Keratinocyte (primary cell): ENCODE data around the gene IL1RAP. TPM values are rescaled to one million over a fixed set of nuclear protein-coding genes. Genes with fewer than 3 reads are reported as not detected.

Experiments used
- DNase-seq: peaks from one replicate; pipeline ENCODE4 v3.0.0-alpha.2; 2011; ENCODE audit warnings: low read depth, missing footprints, low spot score
- FAIRE-seq: peaks from 2 replicates; lab custom pipeline; 2011; peaks lifted over from hg19 to GRCh38; lab: Jason Lieb, UNC
- H2AFZ ChIP-seq: 2 replicates; pipeline ENCODE4 v1.6.0; 2012; ENCODE audit warnings: low read length, control low read depth, inconsistent platforms; ENCODE audit not compliant: control insufficient read depth
- H3K27ac ChIP-seq: 2 replicates; pipeline ENCODE4 v1.5.1; 2011; ENCODE audit warnings: low read length; ENCODE audit not compliant: control insufficient read depth, insufficient read depth
- H3K27me3 ChIP-seq: 3 replicates; pipeline ENCODE4 v1.6.0; 2011; ENCODE audit warnings: low read length; ENCODE audit not compliant: control insufficient read depth, insufficient read depth; ENCODE audit errors: extremely low read depth
- H3K36me3 ChIP-seq, 2 experiments: 2 replicates in 1 of 2; 3 replicates in 1 of 2; pipeline ENCODE4 v1.5.1; 2011; ENCODE audit warnings: low read length in 2 of 2, mild to moderate bottlenecking in 1 of 2; ENCODE audit not compliant: control insufficient read depth in 2 of 2, insufficient read depth in 2 of 2; ENCODE audit errors: extremely low read depth in 1 of 2
- H3K4me1 ChIP-seq: 3 replicates; pipeline ENCODE4 v1.5.1; 2011; ENCODE audit warnings: low read length; ENCODE audit not compliant: control insufficient read depth, insufficient read depth; ENCODE audit errors: extremely low read depth
- H3K4me2 ChIP-seq: 3 replicates; pipeline ENCODE4 v1.6.0; 2011; ENCODE audit warnings: low read depth, low read length; ENCODE audit not compliant: control insufficient read depth, insufficient read depth; ENCODE audit errors: extremely low read depth
- H3K4me3 ChIP-seq, 3 experiments: fragments of 200-600 bp in 1 of 3; sonication (generic) in 1 of 3; 2 replicates in 2 of 3; 3 replicates in 1 of 3; pipeline ENCODE4 v1.5.1; 2011 to 2016; ENCODE audit warnings: low read length in 3 of 3, mild to moderate bottlenecking in 3 of 3, control low read depth in 2 of 3, inconsistent platforms in 1 of 3, low read depth in 1 of 3, mixed read lengths in 1 of 3, mixed run types in 1 of 3, moderate library complexity in 1 of 3; ENCODE audit not compliant: control insufficient read depth in 2 of 3, insufficient read depth in 2 of 3; ENCODE audit errors: extremely low read depth in 1 of 3
- H3K79me2 ChIP-seq: 2 replicates; pipeline ENCODE4 v1.6.0; 2012; ENCODE audit warnings: low read length; ENCODE audit not compliant: control insufficient read depth, insufficient read depth
- H3K9ac ChIP-seq: 3 replicates; pipeline ENCODE4 v1.6.0; 2011; ENCODE audit warnings: low read length; ENCODE audit not compliant: control insufficient read depth, insufficient read depth; ENCODE audit errors: extremely low read depth
- H3K9me1 ChIP-seq: 3 replicates; pipeline ENCODE4 v1.6.0; 2011; ENCODE audit warnings: low read length; ENCODE audit not compliant: control insufficient read depth, insufficient read depth; ENCODE audit errors: extremely low read depth
- H3K9me3 ChIP-seq: 2 replicates; pipeline ENCODE4 v1.5.1; 2012; ENCODE audit warnings: low read depth, low read length; ENCODE audit not compliant: control insufficient read depth
- H4K20me1 ChIP-seq: 3 replicates; pipeline ENCODE4 v1.6.0; 2011; ENCODE audit warnings: low read length; ENCODE audit not compliant: control insufficient read depth, insufficient read depth; ENCODE audit errors: extremely low read depth
- EZH2 ChIP-seq: IDR thresholded peaks from one replicate; pipeline ENCODE4 v1.6.1; 2012; ENCODE audit warnings: inconsistent platforms, mild to moderate bottlenecking, low read length, moderate library complexity
- dilution Hi-C: fragments of 300-500 bp; cut with MboI; formaldehyde crosslinking; loops from one replicate; pipeline ENCODE4 v1.7.0; 2020; ENCODE audit warnings: low sequenced_read_pairs; ENCODE audit not compliant: extremely low pct_ligation_motif_present
- polyA plus RNA-seq, 5 experiments: library from polyadenylated mRNA; depleted of rRNA in 3 of 5; stranded (reverse) in 3 of 5; stranded (forward) in 1 of 5; unstranded in 1 of 5; fragments of >200 nt; gene quantifications; 1 replicate in 1 of 5; 2 replicates in 3 of 5; 3 replicates in 1 of 5; pipeline versions ENCODE4 v1.2.1 to v1.2.3, GENCODE V29; 2011 to 2012; ENCODE audit warnings: missing spikeins in 2 of 5, low read depth in 1 of 5, low replicate concordance in 1 of 5
- TF ChIP-seq, protein P1 (sequence below), 3 experiments: IDR thresholded peaks in 1 of 3; conservative IDR thresholded peaks in 1 of 3; optimal IDR thresholded peaks in 1 of 3; 2 replicates in 2 of 3; 3 replicates in 1 of 3; pipeline versions ENCODE3 to v1.5.1; 2011; ENCODE audit warnings: low read length in 3 of 3, mild to moderate bottlenecking in 3 of 3, moderate library complexity in 2 of 3, control low read depth in 1 of 3, inconsistent platforms in 1 of 3; ENCODE audit not compliant: insufficient read depth in 2 of 3; ENCODE audit errors: extremely low read depth in 1 of 3

IL1RAP gene
- polyA plus RNA-seq, 1 donor (not counting 4 experiments of a cell fraction or from before 2014, with no cell fraction given), result 69.7 TPM

DNA sequence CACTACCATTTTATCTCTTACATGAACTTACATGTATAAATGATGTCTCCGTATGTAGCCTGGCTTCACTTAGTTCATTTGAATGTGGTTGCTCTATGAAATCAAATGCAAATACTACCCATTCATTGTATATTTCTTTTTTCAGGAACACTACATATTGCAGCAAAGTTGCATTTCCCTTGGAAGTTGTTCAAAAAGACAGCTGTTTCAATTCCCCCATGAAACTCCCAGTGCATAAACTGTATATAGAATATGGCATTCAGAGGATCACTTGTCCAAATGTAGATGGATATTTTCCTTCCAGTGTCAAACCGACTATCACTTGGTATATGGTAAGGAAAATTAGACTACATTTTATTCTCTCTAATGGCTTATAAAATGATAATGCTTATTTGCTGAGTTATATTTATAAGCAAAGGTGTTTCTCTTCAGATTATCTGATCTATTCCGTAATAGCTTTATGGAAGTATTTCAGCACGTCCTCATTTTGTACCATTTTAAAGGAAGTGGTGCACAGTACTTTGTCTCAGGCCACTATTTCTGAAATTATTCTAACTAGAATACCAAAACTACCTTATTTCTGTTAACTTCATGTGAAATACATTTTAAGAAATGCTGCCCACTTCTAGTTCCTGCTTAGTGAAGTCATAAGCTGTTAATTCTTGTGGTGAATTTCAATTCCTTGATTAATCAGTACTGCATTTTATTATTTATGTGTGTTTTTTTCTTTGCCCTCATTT is 95.1 kb downstream of the IL1RAP start:
- Histone ChIP-seq H4K20me1 (no peaks in the 10 kb centered on the region), H3K9me3 (no peaks in the 10 kb centered on the region), H3K4me3 (no peak overlapping the region), H3K4me2 (no peak overlapping the region), H3K4me1 (no peaks in the 10 kb centered on the region), H3K79me2 (peaks cover 3% of the 10 kb centered on the region), H3K9ac (no peak overlapping the region), H2AFZ (no peak overlapping the region), H3K27me3 (no peaks in the 10 kb centered on the region), H3K27ac (no peak overlapping the region), H3K36me3 (peaks cover 14 to 20% of the 10 kb centered on the region in 2 experiments), H3K9me1 (no peaks in the 10 kb centered on the region)
- DNase-seq (no peak), FAIRE-seq (no peak)
- dilution Hi-C loops, result no loop called here
- TF ChIP-seq, protein P1, sequence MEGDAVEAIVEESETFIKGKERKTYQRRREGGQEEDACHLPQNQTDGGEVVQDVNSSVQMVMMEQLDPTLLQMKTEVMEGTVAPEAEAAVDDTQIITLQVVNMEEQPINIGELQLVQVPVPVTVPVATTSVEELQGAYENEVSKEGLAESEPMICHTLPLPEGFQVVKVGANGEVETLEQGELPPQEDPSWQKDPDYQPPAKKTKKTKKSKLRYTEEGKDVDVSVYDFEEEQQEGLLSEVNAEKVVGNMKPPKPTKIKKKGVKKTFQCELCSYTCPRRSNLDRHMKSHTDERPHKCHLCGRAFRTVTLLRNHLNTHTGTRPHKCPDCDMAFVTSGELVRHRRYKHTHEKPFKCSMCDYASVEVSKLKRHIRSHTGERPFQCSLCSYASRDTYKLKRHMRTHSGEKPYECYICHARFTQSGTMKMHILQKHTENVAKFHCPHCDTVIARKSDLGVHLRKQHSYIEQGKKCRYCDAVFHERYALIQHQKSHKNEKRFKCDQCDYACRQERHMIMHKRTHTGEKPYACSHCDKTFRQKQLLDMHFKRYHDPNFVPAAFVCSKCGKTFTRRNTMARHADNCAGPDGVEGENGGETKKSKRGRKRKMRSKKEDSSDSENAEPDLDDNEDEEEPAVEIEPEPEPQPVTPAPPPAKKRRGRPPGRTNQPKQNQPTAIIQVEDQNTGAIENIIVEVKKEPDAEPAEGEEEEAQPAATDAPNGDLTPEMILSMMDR (optimal IDR thresholded peaks at IDR 0.05 in 1 of 3, IDR thresholded peaks at IDR 0.05 in 1 of 3, conservative IDR thresholded peaks at IDR 0.05 in 1 of 3; ENCODE audit: extremely low read depth in 1 of 3, insufficient read depth in 2 of 3, low read length in 3 of 3), result no peak

GRCh38 chr3:190614226-190615059 is 100.6 kb downstream of the IL1RAP start:
- Histone ChIP-seq H3K4me1 (no peaks in the 10 kb centered on the region), H3K9me1 (no peaks in the 10 kb centered on the region), H3K9ac (no peak overlapping the region), H3K79me2 (peaks cover 2% of the 10 kb centered on the region), H3K4me2 (no peak overlapping the region), H4K20me1 (no peaks in the 10 kb centered on the region), H3K27ac (no peak overlapping the region), H2AFZ (no peak overlapping the region), H3K9me3 (no peaks in the 10 kb centered on the region), H3K36me3 (peaks cover 10 to 12% of the 10 kb centered on the region in 2 experiments), H3K27me3 (no peaks in the 10 kb centered on the region), H3K4me3 (no peak overlapping the region)
- dilution Hi-C loops, result no loop called here
- TF ChIP-seq, protein P1 (optimal IDR thresholded peaks at IDR 0.05 in 1 of 3, IDR thresholded peaks at IDR 0.05 in 1 of 3, conservative IDR thresholded peaks at IDR 0.05 in 1 of 3; ENCODE audit: extremely low read depth in 1 of 3, insufficient read depth in 2 of 3, low read length in 3 of 3), result no peak
- TF ChIP-seq EZH2, result no peak
- FAIRE-seq, result no peak
- DNase-seq, result no peak
